ENCODE results near the gene CYB5R2. TPM values are rescaled to one million over a fixed set of nuclear protein-coding genes. Genes with fewer than 3 reads are reported as not detected.

CYB5R2 gene
- total RNA-seq, 1 donor from 2014 or later = 24.6 TPM

GRCh38 chr11:7668911-7669310 lies 4.4 kb downstream of the CYB5R2 start:
- H3K36me3 Mint-ChIP-seq = peaks cover 4% of the 10 kb centered on the region
- no peak for DNase-seq (ENCODE audit: low spot score)
- H3K9me3 Mint-ChIP-seq = peaks cover 4% of the 10 kb centered on the region
- Histone ChIP-seq H3K9ac (no peak overlapping the region), H3K36me3 (no peaks in the 10 kb centered on the region), H3K4me1 (peaks cover 34% of the 10 kb centered on the region), H3K27ac (no peak overlapping the region), H3K4me2 (peak overlapping the region; percentile 31), H3K9me3 (ENCODE audit: low read depth) (no peaks in the 10 kb centered on the region), H3K27me3 (no peaks in the 10 kb centered on the region), H4K20me1 (ENCODE audit: low read depth) (no peaks in the 10 kb centered on the region), H2AFZ (replicated peaks) (no peak overlapping the region), H3K4me3 (no peak overlapping the region), H3F3A (ENCODE audit: low read depth) (peaks cover 17% of the 10 kb centered on the region), H3K79me2 (ENCODE audit: low read depth) (no peaks in the 10 kb centered on the region)
- TF ChIP-seq EZH2 (IDR thresholded peaks at IDR 0.05) (no peak), EZH2phosphoT487 (IDR thresholded peaks at IDR 0.05) (no peak), CTCF (IDR thresholded peaks at IDR 0.05) (no peak)
- no peak overlapping the region for H3K4me3 Mint-ChIP-seq
- peaks cover 5% of the 10 kb centered on the region for H3K27me3 Mint-ChIP-seq (ENCODE audit: insufficient read depth, low read depth)
- peaks cover 14% of the 10 kb centered on the region for H3K4me1 Mint-ChIP-seq
- H3K27ac Mint-ChIP-seq = peak overlapping the region; percentile 70

- Histone ChIP-seq H3K9me3 (ENCODE audit: low read depth) (no peaks in the 10 kb centered on the region), H3K4me3 (no peak overlapping the region), H3K9ac (no peak overlapping the region), H3F3A (ENCODE audit: low read depth) (peaks cover 13% of the 10 kb centered on the region), H3K27me3 (no peaks in the 10 kb centered on the region), H2AFZ (replicated peaks) (no peak overlapping the region), H3K36me3 (no peaks in the 10 kb centered on the region), H4K20me1 (ENCODE audit: low read depth) (no peaks in the 10 kb centered on the region), H3K27ac (no peak overlapping the region), H3K79me2 (ENCODE audit: low read depth) (no peaks in the 10 kb centered on the region), H3K4me2 (peak overlapping the region; percentile 31), H3K4me1 (peaks cover 34% of the 10 kb centered on the region)
- Mint-ChIP-seq H3K4me1 (peaks cover 14% of the 10 kb centered on the region), H3K27ac (no peak overlapping the region), H3K4me3 (no peak overlapping the region), H3K36me3 (peaks cover 5% of the 10 kb centered on the region), H3K27me3 (ENCODE audit: insufficient read depth, low read depth) (peaks cover 5% of the 10 kb centered on the region), H3K9me3 (peaks cover 4% of the 10 kb centered on the region)
- no peak for TF ChIP-seq EZH2phosphoT487 (IDR thresholded peaks at IDR 0.05)
- no peak for DNase-seq (ENCODE audit: low spot score)
Measured at GRCh38 chr11:7668464-7668863, 4.8 kb downstream of the CYB5R2 start.

- TF ChIP-seq EZH2phosphoT487 (IDR thresholded peaks at IDR 0.05) (no peak), CTCF (IDR thresholded peaks at IDR 0.05) (no peak), EZH2 (IDR thresholded peaks at IDR 0.05) (no peak)
- Mint-ChIP-seq H3K4me3 (peak overlapping the region; percentile 44), H3K9me3 (peaks cover 4% of the 10 kb centered on the region), H3K27me3 (ENCODE audit: insufficient read depth, low read depth) (peaks cover 3% of the 10 kb centered on the region), H3K4me1 (peaks cover 12% of the 10 kb centered on the region), H3K36me3 (peaks cover 5% of the 10 kb centered on the region), H3K27ac (no peak overlapping the region)
- Histone ChIP-seq H3K36me3 (no peaks in the 10 kb centered on the region), H3K4me1 (peaks cover 29% of the 10 kb centered on the region), H3K9ac (no peak overlapping the region), H3K9me3 (ENCODE audit: low read depth) (no peaks in the 10 kb centered on the region), H3K27me3 (no peaks in the 10 kb centered on the region), H3K4me3 (no peak overlapping the region), H4K20me1 (ENCODE audit: low read depth) (no peaks in the 10 kb centered on the region), H3K79me2 (ENCODE audit: low read depth) (no peaks in the 10 kb centered on the region), H3K4me2 (no peak overlapping the region), H3F3A (ENCODE audit: low read depth) (peaks cover 13% of the 10 kb centered on the region), H3K27ac (peak overlapping the region; percentile 16), H2AFZ (replicated peaks) (no peak overlapping the region)
- peak; percentile 52 for DNase-seq (ENCODE audit: low spot score)
Measured at GRCh38 chr11:7667460-7667859, 5.8 kb downstream of the CYB5R2 start.

- peaks cover 29% of the 10 kb centered on the region for H3K4me1 ChIP-seq
- no peak overlapping the region for H3K4me3 ChIP-seq
- no peaks in the 10 kb centered on the region for H3K27me3 Mint-ChIP-seq (ENCODE audit: insufficient read depth, low read depth)
- peaks cover 4% of the 10 kb centered on the region for H3K9me3 Mint-ChIP-seq
- peaks cover 13% of the 10 kb centered on the region for H3F3A ChIP-seq (ENCODE audit: low read depth)
- no peak overlapping the region for H3K27ac Mint-ChIP-seq
- H3K9me3 ChIP-seq (ENCODE audit: low read depth) = no peaks in the 10 kb centered on the region
- H3K4me2 ChIP-seq = no peak overlapping the region
- TF ChIP-seq CTCF (IDR thresholded peaks at IDR 0.05) (no peak), EZH2 (IDR thresholded peaks at IDR 0.05) (no peak), EZH2phosphoT487 (IDR thresholded peaks at IDR 0.05) (no peak)
- peaks cover 12% of the 10 kb centered on the region for H3K4me1 Mint-ChIP-seq
- no peak overlapping the region for H3K4me3 Mint-ChIP-seq
- H3K79me2 ChIP-seq (ENCODE audit: low read depth) = no peaks in the 10 kb centered on the region
- no peak for DNase-seq (ENCODE audit: low spot score)
- H4K20me1 ChIP-seq (ENCODE audit: low read depth) = no peaks in the 10 kb centered on the region
- H3K36me3 Mint-ChIP-seq = peaks cover 5% of the 10 kb centered on the region
- H2AFZ ChIP-seq (replicated peaks) = no peak overlapping the region
- H3K36me3 ChIP-seq = no peaks in the 10 kb centered on the region
- no peaks in the 10 kb centered on the region for H3K27me3 ChIP-seq
- H3K9ac ChIP-seq = no peak overlapping the region
- H3K27ac ChIP-seq = no peak overlapping the region
Measured at GRCh38 chr11:7666292-7666866, 6.9 kb downstream of the CYB5R2 start.

All from neural progenitor cell (in vitro differentiated cells).